GM12892 (cell line): ENCODE data around the gene PNMA8C.

ENCODE experiments used
- POLR2A ChIP-seq: IDR thresholded peaks from 2 replicates; pipeline ENCODE4 v1.6.1; 2011; ENCODE audit warnings: low read depth, low read length, control low read depth
- POLR2AphosphoS5 ChIP-seq: IDR thresholded peaks from 2 replicates; pipeline ENCODE4 v1.6.1; 2011; ENCODE audit warnings: low read depth, low read length, control low read depth

GRCh38 chr19:46420056-46420455, 8.7 kb downstream of the PNMA8C start:
- TF ChIP-seq POLR2AphosphoS5 (no peak), POLR2A (no peak)
